Germinal center (tissue), 1 donor: ENCODE measurements around the gene CPXM2.

Experiments used
- DNase-seq: peaks from one replicate; pipeline ENCODE4 v3.0.0; 2012; ENCODE audit warnings: mixed read lengths, low spot score

The CPXM2 gene

DNA sequence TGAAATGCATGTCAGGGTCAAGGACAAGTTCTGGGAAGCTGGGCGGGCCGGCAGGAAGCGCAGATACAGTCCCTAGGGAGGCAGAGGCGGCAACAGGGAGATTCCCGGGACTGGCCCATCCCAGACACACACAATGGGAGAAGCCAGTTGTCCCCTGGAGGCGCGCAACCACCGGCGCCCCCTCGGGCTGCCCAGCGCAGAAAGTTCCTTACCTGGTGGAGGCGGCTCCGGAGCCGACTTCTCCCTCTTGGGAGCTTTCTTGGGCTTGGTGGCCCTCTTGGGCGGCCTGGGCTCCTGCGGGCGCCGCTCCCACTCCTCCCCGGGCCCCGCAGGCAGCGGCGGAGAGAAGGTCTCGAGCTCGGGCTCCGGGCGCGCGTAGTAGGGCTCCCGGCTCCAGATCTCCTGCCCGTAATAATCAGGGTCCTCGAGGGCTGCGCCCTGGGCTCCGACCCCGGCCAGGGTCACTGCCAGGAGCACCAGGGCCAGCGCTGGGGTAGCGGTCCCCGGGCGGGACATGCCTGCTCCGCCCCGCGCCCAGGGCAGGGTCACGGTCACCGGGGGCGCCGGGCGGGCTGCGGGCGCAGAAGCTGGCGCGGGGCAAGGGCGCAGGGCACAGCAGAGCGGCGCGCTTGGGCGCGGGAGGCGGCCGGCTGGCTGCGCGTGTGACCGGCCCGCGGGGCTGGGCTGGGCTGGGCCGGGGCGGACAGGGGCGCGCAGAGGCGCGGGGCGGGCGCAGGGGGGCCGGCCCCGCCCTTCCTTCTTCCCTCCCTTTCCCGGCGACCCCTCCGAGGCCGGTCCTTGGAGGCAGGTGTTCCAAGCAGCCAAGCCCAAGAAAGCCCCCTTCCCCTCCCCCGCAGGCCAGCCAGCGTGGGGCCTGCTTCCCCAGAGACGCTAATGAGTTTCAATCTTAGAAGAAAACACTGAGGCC, at the start of gene CPXM2:
Gene CPXM2, minus strand, starts transcription at position 664 of the 928 bp plus-strand sequence. Its CDS starts 148 bp downstream, at position 516.
- DNase-seq: no peak

DNA sequence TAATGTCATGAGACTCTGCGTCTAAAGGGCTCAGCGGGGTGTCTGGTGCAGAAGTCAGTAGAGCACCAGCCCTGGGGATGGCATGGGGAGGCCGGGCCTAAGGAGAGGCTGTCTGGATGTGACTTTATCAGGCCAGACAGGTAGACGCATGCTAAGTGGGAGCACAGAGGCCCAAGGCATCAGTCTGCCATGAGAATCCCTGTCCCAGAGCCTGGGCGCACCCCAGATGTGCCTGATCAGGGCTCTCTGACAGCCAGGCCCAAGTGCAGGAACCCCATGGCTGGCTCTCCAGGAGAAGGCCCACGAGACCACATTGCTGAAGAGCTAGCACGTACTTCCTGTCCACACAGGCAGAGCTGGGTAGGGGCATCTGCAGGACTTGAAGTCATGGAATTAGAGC, 48.0 kb upstream of the CPXM2 start:
- no peak for DNase-seq

DNA sequence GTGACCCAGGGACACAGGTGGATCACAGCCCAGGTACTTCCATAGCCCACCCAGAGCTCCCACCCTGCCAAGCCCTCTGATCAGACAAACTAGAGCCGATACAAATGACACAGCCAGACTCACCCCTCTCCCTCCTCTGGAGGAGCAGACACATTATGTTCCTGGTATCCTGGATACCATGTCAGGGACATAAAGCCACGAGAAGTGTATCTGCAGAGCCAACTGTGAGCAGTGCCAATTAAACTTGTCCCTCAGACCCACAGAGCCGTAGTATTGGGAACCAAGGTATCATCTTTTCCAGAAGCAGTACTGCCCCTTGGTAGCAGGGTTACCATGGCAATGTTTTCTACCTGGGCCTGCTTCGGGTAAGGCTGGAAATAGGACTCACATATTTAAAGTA, 47.3 kb upstream of the CPXM2 start:
- no peak for DNase-seq

DNA sequence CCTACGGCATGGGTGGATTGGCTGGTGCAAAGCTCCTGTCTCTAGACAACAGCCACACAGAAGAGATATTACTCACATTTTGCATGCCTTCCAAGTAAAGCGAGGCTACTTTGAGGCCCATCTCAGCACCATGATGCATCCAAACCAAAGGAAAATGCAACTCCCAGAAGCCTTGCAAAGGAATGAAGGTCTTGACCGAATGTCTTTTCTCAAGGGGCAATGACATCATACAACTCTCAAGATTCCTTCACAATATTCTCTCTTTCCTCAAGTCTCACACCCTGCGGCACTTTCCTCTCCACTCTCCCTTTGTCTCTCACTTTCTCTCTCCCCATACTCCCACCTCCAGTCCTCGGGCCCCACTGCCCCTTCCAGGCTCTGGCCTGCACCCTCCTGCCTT, 44.8 kb upstream of the CPXM2 start:
- no peak for DNase-seq

DNA sequence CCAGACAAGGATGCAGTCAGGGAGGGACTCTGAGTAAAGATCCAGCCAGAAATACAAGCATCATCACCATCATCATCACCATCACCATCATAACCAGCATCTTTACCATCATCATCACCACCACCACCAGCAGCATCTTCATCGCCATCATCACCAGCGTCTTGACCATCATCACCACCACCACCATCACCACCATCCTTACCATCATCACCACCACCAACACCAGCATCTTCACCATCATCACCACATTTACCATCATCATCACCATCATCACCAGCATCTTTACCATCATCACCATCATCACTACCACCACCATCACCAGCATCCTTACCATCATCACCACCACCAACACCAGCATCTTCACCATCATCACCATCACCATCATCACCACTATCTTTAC, 44.1 kb upstream of the CPXM2 start:
- no peak for DNase-seq

DNA sequence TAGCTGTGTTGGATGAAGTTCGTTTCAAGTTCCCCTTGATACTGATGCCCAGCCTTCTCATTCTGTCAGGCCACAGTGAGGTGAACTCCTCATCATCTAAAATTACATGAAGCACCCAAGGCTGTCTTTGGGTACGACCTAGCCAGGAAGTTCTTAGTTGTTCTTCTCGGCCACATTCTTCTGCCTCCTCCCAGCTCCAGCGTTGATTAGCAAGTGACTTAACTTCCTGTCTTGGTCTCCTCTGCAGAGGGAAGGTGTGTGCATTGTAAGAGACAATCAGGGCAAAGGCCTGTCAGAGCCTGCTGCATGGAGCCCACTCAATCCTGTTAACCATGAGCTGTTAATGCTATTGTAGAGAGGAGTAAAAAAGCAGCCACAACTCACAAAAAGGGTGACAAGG, 43.2 kb upstream of the CPXM2 start:
- DNase-seq: no peak

DNA sequence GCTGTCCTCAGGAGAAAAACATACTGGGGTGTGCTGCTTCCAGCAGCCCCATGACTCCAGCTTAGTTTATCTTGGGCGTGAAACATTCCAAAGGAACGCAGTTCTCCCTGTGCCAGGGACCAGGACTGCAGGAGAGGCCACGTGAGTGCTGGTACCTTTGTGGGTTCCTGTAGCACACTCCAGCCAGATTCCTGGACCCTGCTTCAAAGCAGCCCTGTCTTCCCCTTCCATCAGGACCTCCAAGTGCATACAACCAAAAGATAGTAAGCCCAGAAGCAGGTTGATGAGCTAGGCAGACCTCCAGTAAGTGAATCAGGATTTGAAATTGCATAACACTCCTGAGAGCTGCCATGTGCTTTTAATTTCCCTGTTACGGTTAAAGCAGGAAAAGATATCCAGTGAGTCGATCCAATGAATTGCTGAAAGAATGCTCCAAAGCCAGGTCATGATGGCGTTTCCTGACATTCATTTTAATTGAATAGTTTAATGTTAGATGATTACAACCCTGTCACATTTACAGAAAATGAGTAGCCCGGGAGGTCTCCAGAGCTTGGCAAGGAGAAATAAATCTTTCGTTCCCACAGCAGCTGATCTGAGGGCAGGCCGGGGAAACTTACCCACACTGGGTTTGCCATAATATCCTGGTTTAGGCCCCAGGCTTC, 38.9 kb upstream of the CPXM2 start:
- no peak for DNase-seq

DNA sequence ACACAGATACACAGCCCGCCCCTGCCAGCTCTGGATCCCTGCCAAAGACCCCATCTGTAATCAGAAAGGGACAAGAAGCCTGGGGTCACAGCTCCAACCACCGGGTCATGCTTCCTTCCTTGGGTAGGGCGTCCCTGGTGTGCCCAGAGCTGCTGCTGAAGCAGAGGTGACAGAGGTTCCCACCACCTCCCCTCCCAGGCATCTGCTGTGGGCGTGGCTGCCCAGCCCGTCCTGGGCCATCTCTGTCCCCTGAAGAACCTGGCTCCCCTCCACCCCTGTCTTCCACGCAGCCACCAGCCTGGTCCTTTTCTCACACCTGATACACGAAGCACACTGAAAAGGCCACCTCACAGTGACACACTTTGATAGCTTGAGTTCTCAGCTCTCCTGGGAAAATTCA, 38.2 kb upstream of the CPXM2 start:
- no peak for DNase-seq

DNA sequence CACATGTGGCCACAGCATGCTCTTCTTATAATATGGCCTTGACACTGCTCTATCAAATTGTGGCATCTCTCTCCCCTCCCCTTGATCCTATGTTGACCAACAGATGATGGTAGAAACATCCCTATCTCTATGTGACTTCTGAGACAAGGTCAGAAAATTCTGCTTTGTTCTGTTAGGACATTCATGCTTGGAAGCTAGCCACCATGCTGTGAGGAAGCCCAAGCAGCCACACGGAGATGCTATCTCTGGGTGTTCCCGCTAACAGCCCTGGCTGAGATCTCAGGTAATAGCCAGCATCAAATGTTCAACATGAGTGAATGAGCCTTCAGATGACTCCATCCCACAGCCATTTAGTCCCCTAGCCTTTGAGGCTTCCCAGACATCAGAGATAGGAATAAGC, 36.8 kb upstream of the CPXM2 start:
- no peak for DNase-seq

DNA sequence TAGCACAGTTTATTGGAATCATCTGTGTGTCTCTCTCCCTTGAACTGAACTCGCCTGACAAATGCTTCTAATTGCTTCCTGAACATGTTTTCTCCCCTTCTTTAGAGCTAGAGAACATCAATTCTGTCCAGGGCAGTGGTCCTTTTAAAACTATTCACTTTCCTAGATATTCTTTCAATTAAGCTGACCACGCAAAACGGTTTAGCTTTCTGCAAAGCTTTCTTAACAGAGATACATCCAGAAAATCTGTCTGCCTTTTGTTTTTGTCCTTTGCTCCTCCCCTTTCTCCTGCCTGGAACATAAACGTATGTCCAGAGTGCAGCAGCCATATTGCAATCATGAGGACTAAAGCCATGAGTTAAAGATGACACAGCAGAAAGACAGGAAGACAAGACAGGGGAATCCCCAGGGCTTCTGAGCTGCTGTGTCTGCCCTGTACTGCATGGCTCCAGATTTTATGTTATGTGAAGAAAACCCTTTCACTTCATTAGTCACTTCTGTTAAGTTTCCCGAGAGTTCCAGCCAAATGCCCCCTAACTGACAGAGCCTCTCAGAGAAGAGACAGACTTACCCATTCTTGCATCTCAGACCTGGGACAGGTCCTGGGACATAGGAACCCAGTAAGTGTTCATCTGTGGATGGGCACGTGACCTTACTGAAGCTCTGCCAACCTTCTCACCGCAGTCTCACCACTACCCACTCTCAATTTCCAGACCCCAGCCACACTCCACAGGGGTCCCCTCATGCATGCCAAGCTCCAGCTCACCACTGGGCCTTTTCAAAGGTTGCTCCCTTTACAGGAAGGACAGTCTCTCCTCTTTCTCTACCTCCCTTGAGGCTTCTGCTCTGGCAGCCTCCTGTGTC, 35.0 kb upstream of the CPXM2 start:
- DNase-seq: no peak

DNA sequence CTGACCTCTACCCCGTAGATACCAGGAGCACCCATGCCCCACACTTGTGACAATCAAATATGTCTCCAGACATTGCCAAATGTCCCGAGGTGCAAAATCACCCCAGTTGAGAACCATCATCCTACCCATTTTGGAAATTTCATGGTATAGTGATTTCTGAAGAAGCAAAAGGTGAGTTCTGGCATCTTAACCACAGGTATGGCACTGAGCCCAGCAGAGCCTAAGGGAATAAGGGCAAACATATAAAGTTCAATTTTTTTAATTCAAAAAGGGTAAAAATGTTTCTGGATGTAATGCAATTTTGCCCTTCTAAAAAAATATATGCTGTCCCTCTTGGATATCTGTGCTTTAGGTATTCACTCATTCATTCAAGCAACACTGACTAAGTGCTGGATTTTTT, 30.5 kb upstream of the CPXM2 start:
- DNase-seq: no peak

DNA sequence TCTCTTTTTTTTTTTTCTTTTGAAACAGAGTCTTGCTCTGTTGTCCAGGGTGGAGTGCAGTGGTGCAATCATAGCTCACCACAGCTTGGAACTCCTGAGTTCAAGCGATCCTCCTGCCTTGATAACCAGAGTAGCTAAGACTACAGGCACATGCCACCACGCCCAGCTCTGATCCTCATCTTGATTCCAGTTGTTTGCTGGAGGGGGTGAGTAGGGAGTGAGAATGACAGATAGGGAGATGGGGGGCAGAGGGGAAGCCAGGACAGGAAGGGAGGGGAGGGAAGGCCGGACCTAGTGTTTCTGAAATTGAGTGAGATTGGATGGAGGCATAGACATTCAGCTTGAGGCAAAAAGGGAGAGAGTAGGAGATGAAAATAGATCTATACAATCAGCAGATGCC, 25.2 kb upstream of the CPXM2 start:
- DNase-seq: no peak

DNA sequence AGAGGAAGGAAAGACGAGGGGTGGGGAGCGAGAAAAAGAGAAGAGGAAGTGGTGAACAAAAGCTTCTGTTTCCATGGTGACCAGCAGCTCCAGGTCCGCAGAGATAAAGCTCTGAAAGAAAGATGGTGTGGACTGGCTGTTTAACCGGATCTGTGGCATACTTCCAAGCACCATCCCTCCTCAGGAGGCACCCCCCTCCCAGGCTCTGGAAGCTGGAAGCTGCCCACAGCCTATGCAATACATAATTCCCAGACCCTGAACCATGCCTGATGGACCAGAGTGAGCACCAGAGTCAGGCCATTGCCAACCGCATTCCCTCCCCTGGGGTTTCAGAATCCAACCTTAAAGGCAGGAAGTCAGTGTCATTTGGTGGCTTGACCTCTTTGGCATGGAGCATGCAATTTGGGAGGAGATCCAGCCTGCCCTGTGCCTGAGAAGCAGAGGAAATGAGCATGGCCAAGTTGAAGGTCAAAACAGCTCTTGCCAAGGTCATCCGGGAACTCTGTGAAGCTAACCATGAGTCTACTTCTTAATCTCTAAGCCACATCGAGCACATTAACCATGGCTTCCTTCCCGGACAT, 22.2 kb upstream of the CPXM2 start:
- no peak for DNase-seq

DNA sequence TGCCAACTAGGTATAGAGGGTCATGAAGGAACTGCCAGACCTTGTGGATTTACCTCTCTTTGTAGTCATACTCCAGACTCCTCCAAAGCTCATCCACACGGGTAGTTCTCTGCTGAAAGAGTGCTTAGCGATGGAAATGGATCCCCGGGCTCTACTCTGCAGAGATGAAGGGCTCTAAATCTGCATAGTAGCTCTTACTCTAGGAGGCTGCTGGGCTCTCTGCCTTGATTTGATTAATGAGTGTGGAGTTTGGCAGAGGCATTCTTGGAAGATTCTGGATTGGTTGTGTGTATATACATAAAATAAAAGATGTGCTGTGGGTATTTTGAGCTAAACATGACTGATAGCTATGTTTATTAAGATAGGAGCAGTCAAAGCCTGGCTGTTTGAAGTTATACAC, 21.3 kb upstream of the CPXM2 start:
- DNase-seq: no peak

DNA sequence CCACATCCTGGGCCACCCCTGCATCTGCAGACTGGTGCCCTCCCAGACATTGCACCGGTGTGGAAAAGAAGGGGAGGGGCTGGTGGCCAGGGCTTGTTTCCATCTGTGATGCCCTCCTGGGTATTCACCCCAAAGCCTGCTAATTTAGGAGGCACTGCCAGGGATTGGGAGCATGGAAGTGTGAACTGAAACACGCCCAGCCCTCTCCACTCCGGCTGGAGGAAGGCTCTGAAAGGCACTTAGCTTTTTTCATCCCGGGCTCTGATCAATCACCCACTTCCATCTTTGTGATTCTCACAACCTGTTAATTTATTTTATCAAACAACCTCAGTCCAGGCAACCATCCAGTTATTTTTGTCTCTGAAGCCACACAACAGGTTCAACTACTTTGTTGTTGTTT, 20.9 kb upstream of the CPXM2 start:
- DNase-seq: no peak

DNA sequence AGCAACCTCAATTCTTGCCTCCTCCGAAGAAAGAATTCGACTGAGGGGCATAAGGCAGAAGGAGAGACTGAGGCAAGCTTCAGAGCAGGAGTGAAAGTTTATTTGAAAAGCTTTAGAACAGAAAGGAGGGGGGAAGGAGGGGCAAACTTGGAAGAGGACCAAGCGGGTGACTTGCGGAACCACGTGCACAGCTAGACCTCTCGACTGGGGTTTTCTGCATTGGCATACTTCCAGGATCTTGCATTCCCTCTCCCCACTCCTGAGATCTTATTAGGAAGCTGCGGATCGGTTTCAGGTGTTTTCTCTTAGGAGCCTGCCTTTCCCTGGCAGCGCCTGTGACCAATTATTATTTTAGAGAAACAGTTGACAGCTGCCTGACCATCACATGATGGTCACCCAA, 20.3 kb upstream of the CPXM2 start:
- DNase-seq: no peak

DNA sequence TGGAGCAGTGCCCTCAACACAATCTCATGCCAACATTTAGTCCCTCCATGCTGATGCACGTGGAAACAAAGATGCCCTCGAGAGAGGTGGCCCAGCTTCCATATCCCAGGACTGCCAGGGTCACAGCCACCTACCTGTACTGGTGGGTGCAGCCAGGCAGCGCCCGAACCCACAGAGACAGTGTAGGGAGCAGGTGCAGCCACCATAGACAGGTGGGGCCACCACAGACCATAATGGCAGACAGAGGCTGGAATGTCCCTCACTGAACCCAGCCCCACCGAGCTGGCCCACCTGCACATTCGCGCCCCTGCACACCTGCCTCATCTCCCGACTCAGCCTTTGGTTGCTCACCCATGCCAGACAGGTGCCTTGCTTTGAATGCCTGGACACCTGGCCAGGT, 18.3 kb upstream of the CPXM2 start:
- DNase-seq: no peak

DNA sequence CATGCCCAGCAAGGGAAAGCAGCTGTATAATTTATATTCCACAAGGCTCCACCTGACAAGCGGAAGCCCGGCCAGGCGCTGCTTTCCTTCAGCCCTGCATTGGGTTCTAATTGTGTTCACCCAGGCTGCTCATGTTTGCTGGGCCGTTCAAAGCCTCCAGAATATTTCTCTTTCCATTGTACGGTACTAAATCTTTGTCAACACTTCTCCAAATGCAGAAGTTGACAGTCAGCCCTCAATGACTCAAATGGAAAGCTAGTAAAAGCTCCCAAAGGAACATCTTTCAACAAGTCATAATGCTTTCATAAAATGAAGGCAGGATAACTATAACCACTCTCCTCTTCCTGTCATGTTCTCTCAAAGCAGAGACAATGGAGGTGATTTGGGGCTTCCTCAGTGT, 17.8 kb upstream of the CPXM2 start:
- no peak for DNase-seq

DNA sequence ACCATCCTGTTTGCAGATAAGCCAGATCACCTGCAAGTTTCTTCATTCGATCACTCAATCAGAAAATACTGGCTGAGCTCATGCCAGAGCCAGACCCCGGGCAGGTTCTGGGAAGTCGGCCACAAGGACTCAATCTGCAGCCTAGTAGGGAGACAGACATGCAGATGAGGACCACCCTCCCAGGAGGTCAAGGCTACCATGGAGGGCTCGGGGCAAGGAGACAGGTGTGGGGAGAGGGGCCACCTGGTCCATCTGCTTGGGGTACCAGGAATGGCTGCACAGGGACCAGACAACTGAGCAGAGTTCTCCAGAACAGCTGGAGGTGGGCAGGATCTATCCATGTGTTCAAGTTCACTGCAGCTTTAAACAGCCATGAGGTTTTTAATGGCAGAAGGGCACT, 16.8 kb upstream of the CPXM2 start:
- no peak for DNase-seq

DNA sequence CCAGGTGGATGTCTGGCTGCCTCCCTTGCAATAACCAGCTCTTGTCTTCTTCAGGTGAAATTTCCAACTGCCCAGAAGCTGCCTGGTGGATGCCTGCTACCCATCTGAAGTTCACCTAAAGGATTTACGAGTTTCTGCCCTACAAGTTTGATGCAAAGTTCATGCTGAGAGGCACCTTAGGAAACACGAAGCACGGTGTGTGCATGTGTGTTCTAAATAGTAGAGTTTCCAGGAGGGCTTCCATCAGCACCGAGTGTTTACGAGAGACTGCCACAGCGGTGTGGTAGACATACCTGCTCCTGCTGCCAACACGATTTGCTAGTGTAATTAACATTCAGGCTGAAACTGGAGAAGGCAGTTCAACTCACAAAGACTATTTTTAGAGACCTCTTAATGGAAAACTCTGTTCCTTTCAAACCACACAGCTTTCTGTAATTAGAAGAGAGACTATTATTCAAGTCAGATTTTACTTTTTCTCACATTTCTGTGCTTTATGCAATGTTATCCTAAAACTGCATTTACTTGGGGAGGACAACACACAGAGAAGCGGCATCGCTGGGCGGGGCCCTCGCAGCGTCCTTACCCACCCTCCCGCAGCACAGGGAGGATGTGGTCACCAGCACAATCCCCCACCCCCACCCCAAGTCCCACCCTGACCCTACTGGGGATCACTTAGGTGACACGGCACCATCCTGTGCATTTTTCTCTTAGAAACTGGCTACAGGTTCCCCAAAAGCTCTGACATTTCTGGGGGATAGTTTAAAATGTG, 15.5 kb upstream of the CPXM2 start:
- no peak for DNase-seq

DNA sequence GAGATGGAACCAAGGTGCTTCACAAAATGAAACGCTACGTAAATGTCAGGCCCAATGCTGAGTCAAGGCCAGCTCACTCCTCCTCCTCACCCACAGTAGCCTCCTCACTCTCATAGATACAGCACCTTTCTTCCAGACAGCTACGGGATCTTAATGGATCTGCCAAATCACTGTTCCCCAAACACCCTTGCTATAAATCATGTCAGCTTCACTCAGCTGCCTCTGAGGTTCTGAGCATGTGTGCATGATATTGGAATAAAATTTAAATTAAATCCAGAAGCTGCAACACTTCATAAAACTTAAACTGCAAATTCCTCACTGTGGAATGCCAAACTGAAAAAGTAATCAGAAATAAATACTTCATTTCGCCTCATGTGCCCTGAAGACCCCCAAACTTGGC, 14.7 kb upstream of the CPXM2 start:
- no peak for DNase-seq
